GM12874 (cell line): ENCODE results near the gene SBK3.

Source experiments
- CTCF ChIP-seq: IDR thresholded peaks from 2 replicates; pipeline ENCODE4 v1.5.1; 2011; ENCODE audit warnings: low read depth, mild to moderate bottlenecking, control low read depth, low read length, moderate library complexity; ENCODE audit not compliant: insufficient read depth

The SBK3 gene

GRCh38 chr19:55586976-55587668 lies 41.8 kb upstream of the SBK3 start:
- no peak for TF ChIP-seq CTCF

GRCh38 chr19:55585658-55586339 lies 40.5 kb upstream of the SBK3 start:
- no peak for TF ChIP-seq CTCF

- no peak for TF ChIP-seq CTCF
Observed at GRCh38 chr19:55584871-55585270, 39.5 kb upstream of the SBK3 start.

- TF ChIP-seq CTCF: no peak
Observed at GRCh38 chr19:55581823-55582223, 36.5 kb upstream of the SBK3 start.

- no peak for TF ChIP-seq CTCF
Observed at GRCh38 chr19:55581145-55581822, 35.9 kb upstream of the SBK3 start.

- no peak for TF ChIP-seq CTCF
Observed at GRCh38 chr19:55580628-55581144, 35.3 kb upstream of the SBK3 start, which contains the start of gene ZNF579. Gene ZNF579, minus strand, starts transcription at chr19:55580848. Its CDS starts 1,209 bp downstream, at chr19:55579639.
